HepG2 (cell line): ENCODE results near the gene POU2AF2. TPM values are rescaled to one million over a fixed set of nuclear protein-coding genes. Genes with fewer than 3 reads are reported as not detected.

Source experiments
- ATAC-seq: fragments of 200-7000 bp; cut with Tn5 transposase; 3 replicates; pipeline ENCODE4 v1.9.1; 2020; ENCODE audit warnings: mild to moderate bottlenecking, moderate library complexity
- BruUV-seq: library from RNA; stranded (reverse); fragments of 400-500 nt; replicated peaks from 2 replicates; lab custom pipeline; 2021; lab: Mats Ljungman, UMichigan
- CTCF ChIA-PET: fragments of 300-600 bp; formaldehyde crosslinking; extraction: SDS; loops from one replicate; lab custom pipeline; 2021; ENCODE audit warnings: low total read pairs, inconsistent platforms, low intra/inter-chr PET ratio; lab: Yijun Ruan, JAX
- POLR2A ChIA-PET: fragments of 350-600 bp; sonication (Branson Sonifier 250); formaldehyde crosslinking; loops from one replicate; lab custom pipeline; 2020; ENCODE audit warnings: antibody characterized with exemption, inconsistent platforms; lab: Yijun Ruan, JAX
- DNase-seq: peaks from one replicate; pipeline ENCODE4 v3.0.0-alpha.2; 2015; ENCODE audit warnings: low spot score
- FAIRE-seq: peaks from 3 replicates; lab custom pipeline; 2011; peaks lifted over from hg19 to GRCh38; lab: Jason Lieb, UNC
- H2AFZ ChIP-seq: one replicate; pipeline ENCODE4 v1.6.1; 2011; ENCODE audit warnings: low read length, inconsistent platforms
- H3K27ac ChIP-seq: fragments of 300-600 bp; 3 replicates; pipeline ENCODE4 v1.8.0; 2011; ENCODE audit warnings: mixed run types, mild to moderate bottlenecking, mixed read lengths, low read length, inconsistent platforms; ENCODE audit not compliant: insufficient read depth; ENCODE audit errors: extremely low read length
- H3K27me3 ChIP-seq, 2 experiments: fragments of 200-600 bp in 1 of 2; 2 replicates in 1 of 2; 3 replicates in 1 of 2; pipeline versions ENCODE4 v1.6.0 to v1.8.0; 2011; ENCODE audit warnings: low read length in 2 of 2, mild to moderate bottlenecking in 2 of 2, moderate library complexity in 2 of 2, inconsistent platforms in 1 of 2; ENCODE audit not compliant: insufficient read depth in 2 of 2, control insufficient read depth in 1 of 2
- H3K36me3 ChIP-seq, 2 experiments: fragments of 200-600 bp in 1 of 2; replicated peaks in 1 of 2; 2 replicates in 1 of 2; 3 replicates in 1 of 2; pipeline versions ENCODE4 v1.5.1 to v1.8.0; 2011; ENCODE audit warnings: low read length in 2 of 2, inconsistent platforms in 1 of 2; ENCODE audit not compliant: insufficient read depth in 2 of 2, control insufficient read depth in 1 of 2
- H3K4me1 ChIP-seq: 2 replicates; pipeline ENCODE4 v1.5.1; 2012; ENCODE audit warnings: low read length, inconsistent platforms; ENCODE audit not compliant: insufficient read depth
- H3K4me2 ChIP-seq: 2 replicates; pipeline ENCODE4 v1.6.0; 2011; ENCODE audit warnings: low read depth, low read length, inconsistent platforms
- H3K4me3 ChIP-seq, 3 experiments: fragments of 200-600 bp in 1 of 3; sonication (generic), shearing (Covaris generic) in 1 of 3; replicated peaks in 1 of 3; 2 replicates each; pipeline ENCODE4 v1.5.1; 2011 to 2016; ENCODE audit warnings: low read length in 3 of 3, inconsistent platforms in 2 of 3, low read depth in 2 of 3, mild to moderate bottlenecking in 2 of 3, control low read depth in 1 of 3, mixed read lengths in 1 of 3; ENCODE audit not compliant: insufficient read depth in 1 of 3
- H3K79me2 ChIP-seq: one replicate; pipeline ENCODE4 v1.6.1; 2011; ENCODE audit warnings: low read length, inconsistent platforms; ENCODE audit not compliant: insufficient read depth
- H3K9ac ChIP-seq: 2 replicates; pipeline ENCODE4 v1.6.0; 2011; ENCODE audit warnings: mild to moderate bottlenecking, low read depth, low read length, inconsistent platforms; ENCODE audit not compliant: insufficient read depth
- H3K9me3 ChIP-seq: 2 replicates; pipeline ENCODE4 v1.5.1; 2012; ENCODE audit warnings: mild to moderate bottlenecking, low read length
- H4K20me1 ChIP-seq: 2 replicates; pipeline ENCODE4 v1.6.0; 2011; ENCODE audit warnings: inconsistent platforms, mild to moderate bottlenecking, low read length, moderate library complexity; ENCODE audit not compliant: insufficient read depth
- BATF2 ChIP-seq: sonication (generic); formaldehyde crosslinking; IDR thresholded peaks from 2 replicates; pipeline ENCODE4 v1.8.0; 2022; ENCODE audit warnings: mild to moderate bottlenecking, missing genetic modification reagents, moderate library complexity
- EZH2 ChIP-seq: conservative IDR thresholded peaks from 2 replicates; pipeline ENCODE4 v1.6.1; 2012; ENCODE audit warnings: mild to moderate bottlenecking, low read depth, low read length, moderate library complexity
- FOXA3 ChIP-seq: IDR thresholded peaks from 2 replicates; pipeline ENCODE4 v1.6.1; 2016; ENCODE audit warnings: missing genetic modification reagents, missing compliant biosample characterization
- FOXJ3 ChIP-seq: sonication (generic); formaldehyde crosslinking; IDR thresholded peaks from 2 replicates; pipeline ENCODE4 v1.4.0; 2020; ENCODE audit warnings: missing genetic modification reagents, mild to moderate bottlenecking, borderline replicate concordance
- GZF1 ChIP-seq: sonication (generic); formaldehyde crosslinking; IDR thresholded peaks from 2 replicates; pipeline ENCODE4 v1.5.1; 2020; ENCODE audit warnings: mild to moderate bottlenecking, missing genetic modification reagents
- HDAC6 ChIP-seq: fragments of 200-600 bp; sonication (generic); IDR thresholded peaks from 2 replicates; pipeline ENCODE4 v1.7.0; 2017; ENCODE audit warnings: mild to moderate bottlenecking, antibody characterized with exemption, low read length, low read depth
- KLF9 ChIP-seq: IDR thresholded peaks from 2 replicates; pipeline ENCODE4 v1.6.1; 2016; ENCODE audit warnings: low read depth
- MTF1 ChIP-seq: sonication (generic); formaldehyde crosslinking; IDR thresholded peaks from 2 replicates; pipeline ENCODE4 v1.5.0; 2020; ENCODE audit warnings: missing genetic modification reagents
- NR2F6 ChIP-seq, 2 experiments: IDR thresholded peaks; 2 replicates each; pipeline ENCODE4 v1.6.1; 2016; ENCODE audit warnings: antibody characterized with exemption in 1 of 2, mild to moderate bottlenecking in 1 of 2
- RERE ChIP-seq: IDR thresholded peaks from 2 replicates; pipeline ENCODE4 v1.6.1; 2016; ENCODE audit warnings: low read depth, missing genetic modification reagents, missing compliant biosample characterization
- SMARCC2 ChIP-seq: fragments of 450-650 bp; IDR thresholded peaks from 2 replicates; pipeline ENCODE4 v1.6.1; 2017; ENCODE audit warnings: antibody characterized with exemption, mild to moderate bottlenecking
- SYNCRIP ChIP-seq: fragments of 200-400 bp; formaldehyde crosslinking; IDR thresholded peaks from 2 replicates; pipeline ENCODE4 v1.6.1; 2018; ENCODE audit warnings: mild to moderate bottlenecking, low read depth, low read length; ENCODE audit not compliant: insufficient read depth
- ZBTB7B ChIP-seq: sonication (generic); formaldehyde crosslinking; IDR thresholded peaks from 2 replicates; pipeline ENCODE4 v1.4.0; 2020; ENCODE audit warnings: missing genetic modification reagents
- ZFP82 ChIP-seq: sonication (generic); formaldehyde crosslinking; IDR thresholded peaks from 2 replicates; pipeline ENCODE4 v1.5.1; 2020; ENCODE audit warnings: mild to moderate bottlenecking, missing genetic modification reagents, borderline replicate concordance
- ZNF138 ChIP-seq: sonication (generic); formaldehyde crosslinking; IDR thresholded peaks from 2 replicates; pipeline ENCODE4 v1.5.0; 2020; ENCODE audit warnings: mild to moderate bottlenecking, low read depth, missing genetic modification reagents
- ZNF468 ChIP-seq: sonication (generic); formaldehyde crosslinking; IDR thresholded peaks from 2 replicates; pipeline ENCODE4 v1.8.0; 2022; ENCODE audit warnings: mild to moderate bottlenecking, moderate library complexity, missing genetic modification reagents
- ZNF614 ChIP-seq: IDR thresholded peaks from 2 replicates; pipeline ENCODE4 v1.6.1; 2018; ENCODE audit warnings: missing biosample characterization, missing genetic modification reagents, inconsistent platforms, borderline replicate concordance
- ZNF775 ChIP-seq: sonication (generic); formaldehyde crosslinking; IDR thresholded peaks from 2 replicates; pipeline ENCODE4 v1.4.0; 2020; ENCODE audit warnings: missing genetic modification reagents, mild to moderate bottlenecking, moderate library complexity, borderline replicate concordance
- WGBS: methylation state at CpG from one replicate; pipeline ENCODE4 v1.1.6; 2017; ENCODE audit warnings: low lambda C conversion rate; 5-methylcytosine and 5-hydroxymethylcytosine counted together
- in situ Hi-C: cut with HindIII; loops from 2 replicates; pipeline ENCODE4 v1.10.0; 2017; ENCODE audit warnings: low pct_unique_long_range_greater_than_20kb; ENCODE audit not compliant: extremely low pct_ligation_motif_present
- intact Hi-C: fragments of 100-400 bp; cut with micrococcal nuclease; formaldehyde crosslinking; loops from one replicate; pipeline ENCODE4 v1.10.0; 2022; ENCODE audit not compliant: unreplicated experiment
- polyA plus RNA-seq, 8 experiments: library from polyadenylated mRNA; depleted of rRNA in 3 of 8; stranded (reverse) in 7 of 8; unstranded in 1 of 8; fragments of >200 nt; fragmentation: Illumina TruSeq in 4 of 8; extraction: Trizol in 4 of 8; gene quantifications; 2 replicates each; pipeline versions ENCODE4 v1.2.1 to v1.2.3, GENCODE V29; 2011 to 2016; ENCODE audit warnings: low read depth in 4 of 8, missing spikeins in 1 of 8, mixed read lengths in 1 of 8; ENCODE audit not compliant: insufficient read depth in 1 of 8
- total RNA-seq, 5 experiments: library from RNA; depleted of rRNA; stranded (reverse); fragments of >200 nt; fragmentation: Illumina TruSeq; extraction: Trizol; gene quantifications; 2 replicates each; pipeline ENCODE4 v1.2.3, GENCODE V29; 2016; ENCODE audit warnings: low read depth in 1 of 5
- TF ChIP-seq, protein P1 (sequence below): sonication (generic); formaldehyde crosslinking; IDR thresholded peaks from 2 replicates; pipeline ENCODE4 v1.5.1; 2020; ENCODE audit warnings: mild to moderate bottlenecking, moderate library complexity, missing genetic modification reagents

POU2AF2 gene
- total and polyA plus RNA-seq, 2 of the 13 experiments (the other 11 are each of a cell fraction or from before 2014, with no cell fraction given): 0.11 TPM; not detected in 1

- ATAC-seq (no peak), DNase-seq (no peak), FAIRE-seq (no peak)
- intact Hi-C loops (no loop called here), in situ Hi-C loops (no loop called here)
- Histone ChIP-seq H3K4me3 (no peak overlapping the region), H3K9me3 (no peaks in the 10 kb centered on the region), H3K4me1 (no peaks in the 10 kb centered on the region), H3K27ac (no peak overlapping the region), H3K79me2 (no peaks in the 10 kb centered on the region), H3K36me3 (no peaks in the 10 kb centered on the region), H3K27me3 (no peaks in the 10 kb centered on the region), H2AFZ (no peak overlapping the region), H3K9ac (no peak overlapping the region), H3K4me2 (no peak overlapping the region), H4K20me1 (no peaks in the 10 kb centered on the region)
- BruUV-seq: no TSS peak
- POLR2A ChIA-PET: no interaction called here
- TF ChIP-seq ZNF614 (CRISPR knock-in tag) (no peak), FOXJ3 (no peak), ZBTB7B (CRISPR knock-in tag) (no peak), KLF9 (no peak), ZNF775 (no peak), RERE (CRISPR knock-in tag) (no peak), HDAC6 (no peak), GZF1 (CRISPR knock-in tag) (no peak), EZH2 (no peak), BATF2 (no peak), ZNF468 (CRISPR knock-in tag) (no peak), SMARCC2 (no peak), NR2F6 (IDR thresholded peaks at IDR 0.05) (no peak), NR2F6 (CRISPR knock-in tag; IDR thresholded peaks at IDR 0.05) (no peak), MTF1 (no peak), ZNF138 (CRISPR knock-in tag) (no peak), SYNCRIP (no peak), ZFP82 (CRISPR knock-in tag) (no peak), FOXA3 (no peak)
- TF ChIP-seq, protein P1, sequence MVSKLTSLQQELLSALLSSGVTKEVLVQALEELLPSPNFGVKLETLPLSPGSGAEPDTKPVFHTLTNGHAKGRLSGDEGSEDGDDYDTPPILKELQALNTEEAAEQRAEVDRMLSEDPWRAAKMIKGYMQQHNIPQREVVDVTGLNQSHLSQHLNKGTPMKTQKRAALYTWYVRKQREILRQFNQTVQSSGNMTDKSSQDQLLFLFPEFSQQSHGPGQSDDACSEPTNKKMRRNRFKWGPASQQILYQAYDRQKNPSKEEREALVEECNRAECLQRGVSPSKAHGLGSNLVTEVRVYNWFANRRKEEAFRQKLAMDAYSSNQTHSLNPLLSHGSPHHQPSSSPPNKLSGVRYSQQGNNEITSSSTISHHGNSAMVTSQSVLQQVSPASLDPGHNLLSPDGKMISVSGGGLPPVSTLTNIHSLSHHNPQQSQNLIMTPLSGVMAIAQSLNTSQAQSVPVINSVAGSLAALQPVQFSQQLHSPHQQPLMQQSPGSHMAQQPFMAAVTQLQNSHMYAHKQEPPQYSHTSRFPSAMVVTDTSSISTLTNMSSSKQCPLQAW (CRISPR knock-in tag): no peak
- CTCF ChIA-PET: no interaction called here
- WGBS: 11% methylated on average over 3 of the region's 3 CpGs
Observed at GRCh38 chr11:111213256-111213655, 32.3 kb upstream of the POU2AF2 start.
